Brain microvascular endothelial cell (primary cell): ENCODE results near the gene GNPTAB.
A peak's percentile ranks its signal among the peaks of the same experiment; 100 is the strongest.

ENCODE experiments used
- DNase-seq: peaks from one replicate; pipeline ENCODE4 v3.0.0-alpha.2; 2020
- H3K27ac ChIP-seq: fragments of 250-450 bp; sonication (Bioruptor Pico); 2 replicates; pipeline ENCODE4 v1.5.1; 2020; ENCODE audit warnings: mild to moderate bottlenecking, moderate library complexity
- H3K27me3 ChIP-seq: fragments of 250-450 bp; sonication (Bioruptor Pico); replicated peaks from 2 replicates; pipeline ENCODE4 v1.5.1; 2020; ENCODE audit warnings: mild to moderate bottlenecking
- H3K36me3 ChIP-seq: fragments of 250-450 bp; sonication (Bioruptor Pico); replicated peaks from 2 replicates; pipeline ENCODE4 v1.5.1; 2020; ENCODE audit warnings: mild to moderate bottlenecking
- H3K4me3 ChIP-seq: 2 replicates; pipeline ENCODE4 v1.5.1; 2011; ENCODE audit warnings: low read depth, mild to moderate bottlenecking, control low read depth, low read length, moderate library complexity
- in situ Hi-C: cut with HindIII; loops from 2 replicates; pipeline ENCODE4 v1.10.0; 2017; ENCODE audit warnings: low sequenced_read_pairs, low pct_ligation_motif_present
- TF ChIP-seq, protein P1 (sequence below): IDR thresholded peaks from 2 replicates; pipeline ENCODE4 v1.5.1; 2011; ENCODE audit warnings: low read depth, mild to moderate bottlenecking, moderate library complexity, low read length, control low read depth, inconsistent platforms; ENCODE audit errors: missing control alignments

GNPTAB gene

GRCh38 chr12:101830367-101831325 is at the start of gene GNPTAB:
GNPTAB (minus strand) TSS chr12:101830959; CDS start chr12:101830675, 284 bp downstream.
- Histone ChIP-seq H3K36me3 (no peaks in the 10 kb centered on the region), H3K27me3 (no peaks in the 10 kb centered on the region), H3K27ac (peak within 1 kb of the TSS; percentile 15), H3K4me3 (peak within 1 kb of the TSS; percentile 86)
- peak; percentile 90 for DNase-seq
- TF ChIP-seq, protein P1, sequence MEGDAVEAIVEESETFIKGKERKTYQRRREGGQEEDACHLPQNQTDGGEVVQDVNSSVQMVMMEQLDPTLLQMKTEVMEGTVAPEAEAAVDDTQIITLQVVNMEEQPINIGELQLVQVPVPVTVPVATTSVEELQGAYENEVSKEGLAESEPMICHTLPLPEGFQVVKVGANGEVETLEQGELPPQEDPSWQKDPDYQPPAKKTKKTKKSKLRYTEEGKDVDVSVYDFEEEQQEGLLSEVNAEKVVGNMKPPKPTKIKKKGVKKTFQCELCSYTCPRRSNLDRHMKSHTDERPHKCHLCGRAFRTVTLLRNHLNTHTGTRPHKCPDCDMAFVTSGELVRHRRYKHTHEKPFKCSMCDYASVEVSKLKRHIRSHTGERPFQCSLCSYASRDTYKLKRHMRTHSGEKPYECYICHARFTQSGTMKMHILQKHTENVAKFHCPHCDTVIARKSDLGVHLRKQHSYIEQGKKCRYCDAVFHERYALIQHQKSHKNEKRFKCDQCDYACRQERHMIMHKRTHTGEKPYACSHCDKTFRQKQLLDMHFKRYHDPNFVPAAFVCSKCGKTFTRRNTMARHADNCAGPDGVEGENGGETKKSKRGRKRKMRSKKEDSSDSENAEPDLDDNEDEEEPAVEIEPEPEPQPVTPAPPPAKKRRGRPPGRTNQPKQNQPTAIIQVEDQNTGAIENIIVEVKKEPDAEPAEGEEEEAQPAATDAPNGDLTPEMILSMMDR: peak; percentile 69
- in situ Hi-C loops: no loop called here

DNA sequence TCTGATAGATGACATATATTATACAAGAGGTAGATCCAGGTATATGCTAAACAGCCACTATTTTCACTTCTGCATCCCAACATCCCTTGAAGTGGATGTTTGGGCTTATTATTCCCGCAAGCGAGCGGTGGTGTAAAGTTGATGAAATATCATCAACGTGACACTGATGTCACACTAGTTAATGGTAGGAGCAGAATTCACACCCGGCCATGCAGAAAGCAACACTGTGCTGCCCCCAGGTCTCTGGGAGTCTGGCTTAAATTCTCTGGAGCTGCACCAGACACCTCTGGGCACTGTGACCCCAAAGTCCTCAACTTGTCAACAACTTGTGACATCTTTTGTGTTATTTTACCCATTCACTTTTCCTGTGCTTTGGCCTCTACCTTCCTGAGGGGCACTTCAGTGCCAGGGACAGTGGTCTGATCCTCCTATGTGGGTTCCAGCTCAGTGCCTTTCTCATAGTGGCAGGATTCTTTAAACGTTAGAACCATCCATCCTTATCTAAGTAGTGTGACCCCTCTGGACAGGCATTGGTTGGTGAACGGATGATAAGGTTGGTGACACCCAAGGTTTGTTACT is 47.6 kb upstream of the GNPTAB start:
- H3K27ac ChIP-seq: peak overlapping the region; percentile 95
- no peak for DNase-seq
- TF ChIP-seq, protein P1: no peak
- peak overlapping the region; percentile 85 for H3K4me3 ChIP-seq
- in situ Hi-C loops: no loop called here
- peaks cover 5% of the 10 kb centered on the region for H3K36me3 ChIP-seq
- H3K27me3 ChIP-seq: no peaks in the 10 kb centered on the region

DNA sequence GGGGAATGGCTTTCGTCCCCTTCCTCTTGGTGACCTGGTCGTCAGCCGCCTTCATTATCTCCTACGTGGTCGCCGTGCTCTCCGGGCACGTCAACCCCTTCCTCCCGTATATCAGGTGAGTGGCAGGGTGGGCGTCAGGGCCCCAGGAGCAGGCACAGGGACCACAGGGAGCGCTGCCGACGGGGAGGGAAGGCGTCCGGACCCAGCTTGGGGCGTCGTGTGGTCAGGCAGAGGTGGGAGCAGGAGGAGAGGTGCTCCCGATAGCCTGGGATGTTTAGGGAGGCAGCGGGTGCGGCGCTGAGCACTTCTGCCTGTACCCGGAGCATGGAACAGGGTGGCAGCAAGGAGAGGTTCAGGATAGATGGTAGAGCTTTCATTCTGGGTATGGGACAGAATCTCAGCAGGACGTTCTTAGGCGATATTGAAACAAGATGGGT is 47.1 kb upstream of the GNPTAB start:
- DNase-seq: no peak
- in situ Hi-C loops: no loop called here
- TF ChIP-seq, protein P1: no peak
- Histone ChIP-seq H3K27ac (peak overlapping the region; percentile 95), H3K27me3 (no peaks in the 10 kb centered on the region), H3K4me3 (peak overlapping the region; percentile 85), H3K36me3 (peaks cover 5% of the 10 kb centered on the region)

DNA sequence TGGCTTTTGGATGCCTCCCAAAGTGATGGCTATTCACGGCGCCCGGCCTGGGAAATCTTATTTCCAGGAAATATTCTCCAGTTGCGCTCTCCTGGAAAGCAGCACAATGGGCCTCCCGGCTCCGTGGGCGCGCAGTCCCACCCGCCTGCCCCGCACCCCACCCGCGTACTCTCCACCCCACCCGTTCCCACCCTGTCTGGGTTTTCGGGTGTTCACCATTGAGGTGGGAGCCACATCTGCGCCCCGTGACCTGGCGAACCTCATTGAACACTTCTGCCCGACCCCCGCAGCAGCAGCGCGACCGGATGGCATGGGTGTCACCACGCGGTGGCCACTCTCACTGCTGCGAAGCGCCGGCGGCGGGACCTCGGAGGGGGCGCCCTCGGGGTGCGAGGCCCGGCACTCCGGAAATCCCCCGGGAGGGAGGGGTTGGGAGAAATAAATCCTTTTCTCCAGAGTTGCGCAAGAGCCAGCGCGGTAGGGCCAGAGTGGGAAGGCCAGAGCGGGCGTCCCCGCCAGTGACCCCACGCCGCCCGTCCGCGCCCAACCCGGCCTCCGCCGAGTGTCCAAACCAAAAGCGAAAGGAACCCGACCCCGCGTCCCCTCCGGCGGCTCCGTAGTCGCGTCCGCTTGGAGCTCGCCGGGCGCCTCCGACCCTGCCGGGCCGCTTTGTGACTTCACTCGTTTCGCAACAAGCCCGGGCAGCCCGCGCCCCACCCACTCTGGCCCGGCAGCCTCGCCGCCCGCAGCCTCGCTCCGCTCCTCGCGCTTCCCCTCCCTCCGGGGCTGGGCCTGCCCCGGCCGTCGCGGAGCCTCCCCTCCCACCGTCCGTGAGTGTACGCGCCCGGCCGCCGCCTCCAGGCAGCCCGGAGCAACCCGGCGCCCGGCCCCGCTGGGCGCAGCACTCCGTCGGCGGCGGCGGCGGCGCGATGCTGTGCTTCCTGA is 46.4 kb upstream of the GNPTAB start, which contains the start of gene DRAM1:
TSS of gene DRAM1 (plus strand) at position 720 of the 945 bp plus-strand sequence. CDS start at position 930, 210 bp downstream.
- H3K27me3 ChIP-seq: no peaks in the 10 kb centered on the region
- TF ChIP-seq, protein P1: no peak
- H3K27ac ChIP-seq: peak within 1 kb of the TSS; percentile 95
- DNase-seq: peak; percentile 86
- peaks cover 5% of the 10 kb centered on the region for H3K36me3 ChIP-seq
- in situ Hi-C loops: no loop called here
- peak within 1 kb of the TSS; percentile 85 for H3K4me3 ChIP-seq

- Histone ChIP-seq H3K4me3 (peak overlapping the region; percentile 85), H3K27ac (peak overlapping the region; percentile 95), H3K36me3 (peaks cover 5% of the 10 kb centered on the region), H3K27me3 (no peaks in the 10 kb centered on the region)
- TF ChIP-seq, protein P1: no peak
- in situ Hi-C loops: no loop called here
- DNase-seq: no peak
Measured at GRCh38 chr12:101876322-101876860, 45.6 kb upstream of the GNPTAB start.
